Activated T-cell treated with anti-CD3 and anti-CD28 coated beads for 1 hour (primary cell): Measurements from ENCODE around the gene CLSTN3.

Experiments used
- DNase-seq: peaks from one replicate; pipeline ENCODE4 v3.0.0-alpha.2; 2020; ENCODE audit warnings: low read depth

The CLSTN3 gene

DNA sequence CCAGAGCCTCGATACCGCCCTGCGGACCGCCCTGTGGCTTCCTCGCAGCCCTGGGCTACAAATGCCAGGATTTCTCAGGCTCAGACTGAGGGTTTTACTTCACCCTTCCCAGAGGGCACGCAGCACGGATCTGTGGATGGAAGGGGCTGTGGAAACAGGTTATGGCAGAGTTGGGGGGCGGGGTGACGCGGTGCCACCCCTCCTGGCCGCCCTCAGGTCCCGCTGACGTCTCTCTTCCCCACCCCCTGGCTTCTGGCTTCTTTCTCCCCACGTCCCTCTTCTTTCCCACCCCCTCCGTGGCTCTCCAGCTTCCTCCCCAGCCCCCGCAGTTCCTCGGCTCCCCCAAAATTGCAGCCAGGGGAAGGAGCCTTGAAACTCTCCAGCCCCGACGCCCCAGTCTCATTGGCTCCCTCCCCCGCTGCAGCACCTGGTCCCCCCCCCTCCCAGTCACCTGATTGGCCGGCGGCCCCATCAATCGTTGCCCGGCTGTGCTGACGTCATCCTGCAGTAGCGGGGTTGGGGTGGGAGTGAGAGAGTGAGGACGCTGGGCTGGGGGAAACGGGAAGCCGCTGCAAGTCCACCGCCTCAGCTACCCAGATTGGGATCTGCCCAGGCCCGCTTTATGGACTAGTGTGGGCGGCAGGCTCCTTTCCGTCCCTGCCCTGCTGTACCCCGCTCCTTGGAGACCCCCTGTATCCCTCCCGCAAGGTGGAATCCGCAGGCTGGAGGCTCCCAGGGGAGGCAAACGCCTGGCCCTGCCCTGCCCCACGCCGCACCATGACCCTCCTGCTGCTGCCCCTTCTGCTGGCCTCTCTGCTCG lies at the start of gene CLSTN3:
Gene CLSTN3, plus strand, starts transcription at position 500 of the 820 bp plus-strand sequence. Its CDS starts 278 bp downstream, at position 778.
- peak; percentile 80 for DNase-seq

DNA sequence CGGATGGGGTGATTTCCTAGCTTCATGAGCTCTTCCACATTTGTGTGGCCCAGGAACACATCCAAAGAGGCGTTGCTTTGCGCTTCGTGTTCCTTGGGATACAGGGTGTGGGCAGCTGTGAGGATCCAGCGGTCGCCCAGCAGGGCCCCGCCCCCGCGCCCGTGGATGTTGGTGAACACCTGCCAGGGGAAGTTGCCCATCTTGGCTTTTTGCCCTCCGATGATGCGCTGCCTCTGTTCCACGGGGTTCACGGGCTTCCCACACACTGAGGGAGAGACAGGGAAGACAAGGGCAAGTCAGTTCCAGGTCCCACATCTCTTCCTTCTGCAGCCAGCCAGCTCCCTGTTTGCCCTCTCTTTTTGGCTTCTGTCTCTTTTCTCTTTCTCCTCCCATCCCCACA lies 49.1 kb upstream of the CLSTN3 start:
- no peak for DNase-seq

DNA sequence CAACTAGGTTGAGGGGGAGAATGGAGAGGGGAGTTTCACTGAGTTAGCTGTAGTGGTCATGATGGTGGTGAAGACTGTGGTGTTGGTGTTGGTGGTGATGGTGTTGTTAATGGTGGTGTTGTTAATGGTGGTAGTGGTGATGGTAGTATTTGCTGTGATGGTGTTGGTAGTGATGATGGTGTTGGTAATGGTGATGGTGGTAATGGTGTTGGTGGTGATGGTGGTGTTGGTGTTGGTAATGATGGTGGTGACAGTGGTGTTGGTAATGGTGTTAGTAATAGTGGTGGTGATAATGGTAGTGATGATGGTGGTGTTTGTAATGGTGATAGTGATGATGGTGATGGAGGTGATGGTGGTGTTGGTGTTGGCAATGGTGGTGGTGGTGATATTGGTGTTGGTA lies 47.0 kb upstream of the CLSTN3 start:
- no peak for DNase-seq

DNA sequence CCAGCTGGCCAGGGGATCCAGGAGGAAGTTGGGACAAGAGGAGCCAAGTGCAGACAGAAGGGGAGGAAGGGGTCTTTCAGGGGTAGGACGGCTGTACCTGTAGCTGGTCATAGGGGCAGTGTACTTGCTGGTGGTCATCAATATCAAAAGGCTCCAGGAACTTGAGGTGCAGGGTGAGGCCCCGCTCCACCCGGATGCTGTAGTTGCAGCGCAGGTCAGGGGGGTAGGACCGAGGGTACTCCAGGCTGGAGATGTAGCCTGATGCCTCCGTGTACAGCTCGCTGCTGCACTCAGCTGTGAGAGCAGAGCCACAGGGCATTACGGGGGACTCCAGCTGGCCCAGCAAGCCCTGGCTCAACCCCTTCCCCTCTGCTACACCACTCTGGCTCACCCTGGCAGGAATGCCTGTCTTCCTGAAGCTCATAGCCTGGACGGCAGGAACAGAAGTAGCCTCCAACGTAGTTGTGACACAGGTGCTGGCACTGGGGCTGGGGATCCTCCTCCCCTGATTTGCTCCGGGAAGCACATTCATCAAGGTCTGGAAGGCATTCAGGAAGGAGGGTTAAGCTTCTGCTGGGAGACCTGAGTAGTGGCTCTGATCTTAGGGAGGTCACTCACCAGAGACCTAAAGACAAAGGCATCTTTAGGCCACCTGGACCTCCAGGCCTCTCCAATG lies 40.8 kb upstream of the CLSTN3 start:
- no peak for DNase-seq

DNA sequence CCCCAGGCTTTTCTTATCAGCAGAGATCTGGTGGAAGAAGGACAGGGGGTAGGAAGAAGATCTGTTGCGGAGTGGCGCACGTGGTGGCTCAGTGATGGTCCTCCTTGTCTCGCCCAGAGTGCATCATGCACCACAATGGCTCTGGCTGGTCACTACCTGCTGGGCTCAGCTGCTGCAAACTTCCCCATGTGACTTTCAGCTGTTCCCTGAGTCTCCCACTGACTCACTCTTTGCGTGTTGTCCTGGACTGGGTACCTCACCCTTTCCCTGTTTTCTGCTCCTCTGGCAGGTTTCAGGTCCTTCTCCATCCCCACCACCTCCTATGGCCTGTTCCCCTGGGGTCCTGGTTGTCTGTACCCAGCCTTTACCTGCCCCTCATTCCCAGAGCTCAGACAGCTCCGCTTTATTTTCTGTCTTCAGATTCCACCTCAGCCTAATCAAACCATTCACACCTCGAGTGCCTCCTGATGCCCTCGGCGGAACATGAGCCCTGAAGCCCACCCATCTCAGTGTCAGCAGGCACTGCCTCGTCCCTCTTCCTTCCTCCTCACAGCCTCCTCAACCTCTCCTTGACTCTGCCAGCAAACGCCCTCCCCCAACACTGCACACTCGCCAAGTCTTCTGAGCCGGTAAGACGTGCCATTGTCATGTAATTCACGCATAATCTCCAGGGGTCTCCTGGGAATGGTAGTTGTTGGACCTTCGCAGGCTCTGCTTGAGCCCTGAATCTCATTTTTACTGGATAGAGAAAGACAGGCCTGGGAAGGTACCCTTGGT lies 39.8 kb upstream of the CLSTN3 start:
- no peak for DNase-seq

DNA sequence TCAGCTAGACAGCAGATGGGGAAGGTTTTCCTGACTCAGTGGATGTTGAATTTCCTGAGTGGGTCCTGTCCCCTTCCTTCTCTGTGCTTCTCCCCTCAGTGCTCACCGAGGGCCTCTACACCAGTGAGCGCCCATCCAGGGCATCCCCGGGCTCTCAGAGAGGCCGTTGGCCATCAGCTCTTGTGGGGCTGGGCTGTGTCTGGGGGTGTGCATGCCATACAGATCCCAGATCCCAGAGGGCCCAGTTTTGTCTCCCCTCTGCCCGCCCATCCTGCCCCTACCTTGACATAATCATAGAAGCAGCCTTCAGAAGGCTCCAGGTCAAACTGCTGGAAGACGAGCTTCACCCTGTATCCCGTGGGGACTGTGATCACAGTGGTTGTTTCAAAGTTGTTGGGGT lies 39.0 kb upstream of the CLSTN3 start:
- no peak for DNase-seq

DNA sequence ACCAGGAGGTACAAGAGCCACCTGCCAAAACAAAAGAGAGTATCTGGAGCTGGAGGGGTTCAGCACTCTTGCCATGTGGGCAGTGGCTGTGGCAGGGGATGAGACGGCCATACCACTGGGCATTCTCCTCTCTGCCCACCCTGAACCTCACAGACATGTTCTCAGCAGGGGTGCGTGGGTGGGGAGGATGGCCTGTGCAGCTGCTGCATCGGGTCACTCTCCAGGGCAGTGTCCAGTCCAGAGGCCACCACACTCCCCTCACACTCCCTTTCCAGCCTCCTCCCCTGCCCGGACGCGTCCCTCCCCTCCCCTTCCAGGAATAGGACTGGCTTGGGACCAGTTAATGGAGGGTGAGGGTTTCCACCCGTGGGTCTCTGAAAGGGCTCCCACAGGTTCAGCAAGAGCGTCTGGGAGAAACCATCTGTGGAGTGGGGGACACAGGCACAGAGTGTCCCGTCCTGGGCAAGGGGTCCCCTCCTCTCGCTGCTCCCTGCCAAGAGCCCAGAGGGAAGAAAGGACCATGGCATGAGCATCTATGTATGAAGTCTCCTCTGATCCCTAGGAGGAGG lies 38.4 kb upstream of the CLSTN3 start:
- no peak for DNase-seq

DNA sequence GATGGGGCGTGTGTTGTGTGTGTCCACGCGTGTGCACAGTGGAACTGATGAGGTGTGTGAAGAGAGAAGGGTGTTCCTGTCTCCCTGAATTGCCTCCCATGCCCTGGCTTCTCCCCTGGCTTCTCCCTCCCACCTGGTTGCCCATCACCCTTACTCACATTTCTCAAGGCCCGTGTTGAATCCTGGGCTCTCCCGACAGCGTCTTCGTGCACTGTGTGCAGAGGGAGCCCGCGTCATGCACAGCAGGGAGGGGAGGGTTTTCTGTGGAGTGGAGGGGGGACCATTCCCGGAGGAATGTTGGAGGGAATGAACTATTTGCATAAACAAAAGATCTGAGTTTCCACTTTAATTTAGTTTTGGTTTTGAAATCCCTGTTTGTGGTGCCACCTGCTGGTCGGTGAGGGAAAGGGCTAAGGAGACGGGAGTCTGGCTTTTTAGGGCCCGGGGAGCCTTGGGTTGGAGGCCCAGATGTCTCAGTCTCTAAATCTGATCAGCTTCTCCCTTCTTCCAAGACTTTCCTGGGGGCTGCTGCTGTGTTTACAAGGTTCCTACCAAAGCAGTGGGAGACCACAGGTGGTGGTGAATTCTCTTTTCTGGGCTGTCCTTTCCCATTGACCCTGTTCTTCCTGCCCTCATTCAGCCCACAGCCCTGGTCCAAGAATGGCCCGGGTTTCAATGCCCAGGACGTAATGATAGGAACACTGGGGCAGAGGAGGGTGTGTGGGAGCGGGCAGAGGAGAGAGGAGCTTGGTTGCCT lies 37.8 kb upstream of the CLSTN3 start, which contains the start of gene C1R:
Gene C1R, minus strand, starts transcription at position 217 of the 757 bp plus-strand sequence. Its CDS starts 57 bp downstream, at position 160.
- peak; percentile 70 for DNase-seq

DNA sequence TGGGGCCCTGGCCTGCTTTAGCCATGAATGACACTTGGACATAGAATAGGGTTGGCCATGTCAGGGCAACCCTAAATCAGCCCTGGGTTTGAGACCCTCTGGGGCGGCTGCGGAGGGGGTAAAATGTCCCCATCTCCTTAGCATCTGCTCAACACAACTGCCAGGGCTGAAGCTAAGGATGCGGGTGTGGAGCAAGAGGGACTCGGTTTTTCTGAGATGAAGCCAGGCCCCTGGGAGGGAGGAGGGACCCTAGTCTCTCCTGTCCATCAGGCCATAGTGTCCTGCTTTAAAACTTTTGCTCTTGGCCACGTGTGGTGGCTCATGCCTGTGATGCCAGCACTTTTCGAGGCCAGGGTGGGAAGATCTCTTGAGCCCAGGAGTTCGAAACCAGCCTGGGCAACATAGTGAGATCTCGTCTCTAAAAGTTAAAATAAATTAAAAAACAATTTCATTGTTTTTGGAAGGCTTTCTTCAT lies 37.1 kb upstream of the CLSTN3 start:
- DNase-seq, result no peak

DNA sequence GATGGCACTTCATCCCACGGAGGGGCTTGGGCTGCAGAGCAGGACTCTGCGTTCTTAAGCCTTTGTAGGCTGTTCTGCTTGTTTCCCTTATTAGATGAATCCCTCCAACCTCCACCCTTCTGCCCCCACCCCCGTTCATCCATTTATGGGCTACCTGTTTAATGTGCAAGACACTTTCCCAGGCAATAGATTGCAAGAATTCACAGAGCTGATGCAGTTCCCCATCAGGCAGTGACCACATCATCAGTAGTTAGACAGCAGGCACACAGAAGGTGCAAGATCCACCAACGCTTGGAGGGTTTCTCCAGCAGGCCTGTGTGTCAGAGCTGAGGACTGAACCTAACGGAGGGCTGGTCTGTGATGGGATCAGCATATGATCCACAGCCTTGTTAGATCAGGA lies 36.7 kb upstream of the CLSTN3 start:
- no peak for DNase-seq

DNA sequence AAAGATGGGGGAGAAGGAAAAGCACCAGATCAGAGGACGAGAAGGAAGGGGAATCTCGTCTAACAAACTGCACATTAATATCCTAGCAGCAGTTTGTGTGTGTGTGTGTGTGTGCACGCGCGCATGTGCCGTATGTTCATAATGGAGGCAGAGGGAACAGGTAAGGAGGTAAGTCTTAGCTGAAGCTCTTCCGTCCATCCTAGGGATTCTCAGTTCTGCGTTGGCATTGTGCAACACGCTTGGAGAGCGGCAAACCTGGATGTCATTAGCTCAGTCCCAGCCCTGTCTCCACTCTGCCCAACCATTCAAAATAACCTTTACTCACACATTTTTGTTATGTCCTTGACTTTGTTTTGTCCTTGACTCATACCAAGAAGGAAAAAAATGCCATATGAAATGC lies 36.3 kb upstream of the CLSTN3 start:
- DNase-seq, result no peak

DNA sequence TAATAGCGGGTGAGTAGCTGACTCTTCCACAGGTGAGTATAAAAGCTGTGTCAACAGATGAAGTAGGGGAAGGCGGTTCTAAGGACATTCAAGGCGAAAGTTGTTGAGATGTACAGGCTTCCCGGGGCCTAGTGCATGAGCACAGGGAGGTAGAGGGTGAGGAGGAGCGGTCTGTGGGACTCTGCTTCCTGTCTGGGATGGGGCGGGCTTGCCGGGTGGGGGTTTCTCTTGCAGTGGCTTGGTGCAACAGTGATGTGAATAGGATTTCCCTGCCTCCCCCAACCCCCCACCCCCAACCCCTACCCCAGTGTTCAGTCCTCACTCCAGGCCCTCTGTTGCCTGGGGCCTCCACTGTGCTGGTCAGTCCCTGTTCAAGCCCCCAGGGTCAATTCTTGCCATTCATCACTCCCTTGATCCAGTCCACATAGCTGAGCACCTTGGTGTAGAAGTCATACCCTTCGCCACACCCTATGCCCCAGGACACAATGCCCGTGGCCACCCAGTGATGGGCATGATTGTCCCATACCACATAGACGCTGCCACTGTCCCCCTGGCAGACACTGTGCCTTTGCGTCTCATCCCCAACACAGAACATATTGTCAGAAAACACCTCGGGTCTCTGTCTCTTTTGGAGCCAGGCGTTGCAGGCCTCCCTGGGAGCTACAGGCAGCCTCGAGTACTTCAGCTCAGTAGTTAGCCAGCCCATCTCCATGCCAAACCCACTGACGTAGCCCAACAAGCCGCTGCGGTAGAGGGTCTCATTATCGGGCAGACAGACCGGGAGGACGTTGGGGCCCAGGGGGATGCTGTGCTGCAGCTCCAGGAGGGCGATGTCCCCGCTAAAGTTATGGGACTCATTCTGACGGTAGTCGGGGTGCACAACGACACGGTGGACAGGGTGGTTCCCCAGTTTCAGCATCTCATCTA lies 33.9 kb upstream of the CLSTN3 start:
- no peak for DNase-seq

DNA sequence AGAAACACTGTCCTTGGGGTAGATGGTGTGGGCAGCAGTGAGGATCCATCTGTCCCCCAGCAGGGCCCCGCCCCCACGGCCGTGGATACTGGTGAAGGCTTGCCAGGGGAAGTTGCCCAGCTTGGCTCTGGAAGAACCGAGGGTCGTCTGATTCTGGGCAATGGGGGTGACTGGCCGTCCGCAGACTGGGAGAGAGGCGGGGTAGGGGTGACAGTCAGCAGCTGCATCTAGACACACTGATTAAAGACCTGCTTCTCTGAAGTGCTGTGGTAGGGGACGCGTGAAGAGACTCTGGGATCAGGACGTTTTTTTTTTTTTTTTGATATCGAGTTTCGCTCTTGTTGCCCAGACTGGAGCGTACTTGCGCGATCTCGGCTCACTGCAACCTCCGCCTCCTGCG lies 33.2 kb upstream of the CLSTN3 start:
- DNase-seq, result no peak

DNA sequence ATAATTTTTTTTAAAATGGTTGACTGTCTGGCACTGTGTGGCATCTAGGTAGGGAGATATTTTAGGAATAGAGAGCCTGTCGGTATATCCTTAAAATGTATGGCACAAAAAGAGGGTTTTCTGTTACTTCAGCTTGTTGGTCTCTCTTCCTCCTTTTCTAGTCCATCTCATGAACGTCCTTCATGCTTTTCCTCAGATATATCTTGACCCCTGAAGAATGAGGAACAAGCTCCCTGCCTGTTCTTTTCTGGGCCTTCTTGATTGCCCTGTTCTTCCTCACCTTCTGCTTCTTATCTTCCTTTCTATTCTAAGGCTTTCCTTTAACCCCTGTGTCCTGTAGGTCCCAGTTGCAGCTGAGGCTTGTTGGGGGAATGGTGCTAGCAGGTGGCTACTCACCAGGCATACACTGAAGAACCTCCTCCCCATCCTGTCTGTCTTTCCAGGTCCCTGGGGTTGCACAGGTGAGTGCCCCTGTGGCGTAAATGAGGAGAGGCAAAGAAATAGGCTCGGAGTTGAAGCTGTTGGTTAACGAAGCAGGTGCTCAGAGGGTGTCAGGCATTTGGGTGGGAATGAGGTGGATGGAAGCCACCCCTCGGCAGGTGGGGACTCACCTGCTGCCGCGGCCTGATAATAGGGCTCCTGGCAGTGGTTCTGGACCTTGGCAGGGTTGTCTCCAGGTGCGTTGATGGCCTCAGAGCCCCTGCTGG lies 30.7 kb upstream of the CLSTN3 start:
- no peak for DNase-seq

DNA sequence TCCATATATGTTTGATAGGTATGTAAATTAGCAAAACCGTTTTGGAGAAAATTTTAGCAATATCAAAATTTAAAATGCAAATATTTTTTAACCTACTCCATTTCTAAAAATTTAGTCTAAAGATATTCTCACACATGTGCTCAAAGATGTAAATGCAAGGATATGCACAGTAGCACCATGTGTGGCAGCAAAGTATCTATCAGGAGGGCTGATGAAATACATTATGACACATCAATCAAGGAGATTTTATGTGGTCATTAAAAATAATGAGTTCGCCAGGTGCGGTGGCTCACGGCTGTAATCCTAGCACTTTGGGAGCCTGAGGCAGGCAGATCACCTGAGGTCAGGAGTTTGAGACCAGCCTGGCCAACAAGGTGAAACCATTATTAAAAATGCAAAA lies 29.9 kb upstream of the CLSTN3 start:
- no peak for DNase-seq

DNA sequence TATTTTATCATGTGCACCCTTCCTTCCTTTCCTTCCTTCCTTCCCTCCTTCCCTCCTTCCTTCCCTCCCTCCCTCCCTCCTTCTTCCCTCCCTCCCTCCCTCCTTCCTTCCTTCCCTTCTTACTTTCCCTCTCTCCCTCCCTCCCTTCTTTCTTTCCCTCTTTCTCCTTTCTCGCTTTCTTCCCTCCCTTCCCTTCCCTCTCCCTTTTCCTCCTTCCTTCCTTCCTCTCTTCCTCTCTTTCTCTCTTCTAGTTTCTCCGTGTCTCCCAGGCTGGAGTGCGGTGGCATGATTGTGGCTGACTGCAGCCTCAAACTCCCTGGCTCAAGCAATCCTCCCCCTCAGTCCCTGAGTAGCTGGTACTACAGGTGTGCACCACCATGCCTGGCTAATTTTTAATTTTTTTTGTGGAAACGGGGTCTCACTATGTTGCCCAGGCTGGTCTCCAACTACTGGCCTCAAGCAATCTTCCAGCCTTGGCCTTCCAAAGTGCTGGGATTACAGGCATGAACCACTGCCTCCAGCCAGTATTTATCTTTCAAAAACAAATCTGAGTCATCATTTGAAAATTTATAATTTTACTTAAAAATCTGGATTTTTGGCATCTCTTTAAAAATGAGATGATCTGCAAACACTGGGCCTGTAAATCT lies 29.0 kb upstream of the CLSTN3 start:
- DNase-seq, result no peak

DNA sequence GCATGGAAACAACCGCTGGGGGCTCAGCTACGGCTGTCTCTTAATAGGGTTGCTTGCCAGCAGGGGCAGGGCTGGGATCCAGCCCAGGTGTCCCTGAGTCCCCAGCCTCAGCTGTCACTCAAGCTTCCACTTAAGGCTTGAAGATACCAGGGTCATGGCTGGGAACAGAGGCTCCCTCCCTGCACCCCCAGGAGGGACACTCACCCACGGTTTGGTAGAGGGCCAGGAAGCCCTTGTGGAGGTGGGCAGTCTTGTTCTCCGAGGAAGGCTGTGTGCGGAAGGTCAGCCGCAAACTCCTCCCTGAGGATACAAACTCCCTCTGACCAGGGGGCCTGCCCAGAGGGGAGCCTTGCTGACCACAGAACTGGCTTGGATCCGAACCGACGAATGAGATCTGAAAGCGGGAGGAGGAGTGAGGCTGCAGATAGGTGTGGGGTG lies 28.5 kb upstream of the CLSTN3 start:
- no peak for DNase-seq

DNA sequence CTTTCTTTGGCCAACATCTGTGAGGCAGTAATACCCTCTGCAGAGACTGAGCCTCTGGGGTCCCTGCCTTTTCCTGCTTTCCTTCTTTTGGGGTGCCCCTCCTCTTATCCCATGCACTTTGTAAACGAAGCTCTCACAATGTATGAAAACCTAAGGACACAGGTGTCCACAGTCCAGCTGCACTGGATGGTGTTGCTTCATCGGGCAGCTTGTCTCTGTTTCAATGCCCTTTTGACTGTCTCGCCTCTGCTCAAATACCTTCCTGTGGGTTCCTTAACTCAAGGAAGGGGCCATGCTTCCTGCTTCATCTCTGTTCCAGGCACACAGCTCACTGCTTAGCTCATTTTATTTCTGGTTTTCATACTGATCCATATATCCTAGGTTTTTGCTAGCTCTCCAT lies 27.6 kb upstream of the CLSTN3 start:
- no peak for DNase-seq
